BLaER1 (cell line): ENCODE measurements around the gene RGP1.
A peak's percentile ranks its signal among the peaks of the same experiment; 100 is the strongest.

Experiments used
- H3K27ac ChIP-seq: shearing (Covaris generic); formaldehyde crosslinking; 2 replicates; pipeline ENCODE4 v1.8.1; 2022
- H3K27me3 ChIP-seq: shearing (Covaris generic); formaldehyde crosslinking; 2 replicates; pipeline ENCODE4 v1.8.1; 2022
- H3K36me3 ChIP-seq: shearing (Covaris generic); formaldehyde crosslinking; 2 replicates; pipeline ENCODE4 v1.8.1; 2022
- H3K4me1 ChIP-seq: shearing (Covaris generic); formaldehyde crosslinking; 2 replicates; pipeline ENCODE4 v1.8.1; 2022
- H3K4me2 ChIP-seq: shearing (Covaris generic); formaldehyde crosslinking; 2 replicates; pipeline ENCODE4 v1.8.1; 2022
- H3K4me3 ChIP-seq: shearing (Covaris generic); formaldehyde crosslinking; 2 replicates; pipeline ENCODE4 v1.8.1; 2022
- H3K9ac ChIP-seq: shearing (Covaris generic); formaldehyde crosslinking; 2 replicates; pipeline ENCODE4 v1.8.1; 2022
- H3K9me3 ChIP-seq: shearing (Covaris generic); formaldehyde crosslinking; 2 replicates; pipeline ENCODE4 v1.8.1; 2022
- H4K20me1 ChIP-seq: shearing (Covaris generic); formaldehyde crosslinking; 2 replicates; pipeline ENCODE4 v1.8.1; 2022
- Cebpa-rat ChIP-seq: shearing (Covaris generic); IDR thresholded peaks from 2 replicates; pipeline ENCODE4 v1.8.1; 2022

The RGP1 gene

GRCh38 chr9:35763181-35763580, 14.1 kb downstream of the RGP1 start:
- H3K4me1 ChIP-seq = peaks cover 38% of the 10 kb centered on the region
- no peak overlapping the region for H3K9ac ChIP-seq
- H3K4me3 ChIP-seq = no peak overlapping the region
- no peaks in the 10 kb centered on the region for H3K27me3 ChIP-seq
- no peak overlapping the region for H3K27ac ChIP-seq
- H4K20me1 ChIP-seq = no peaks in the 10 kb centered on the region
- no peak overlapping the region for H3K4me2 ChIP-seq
- peaks cover 3% of the 10 kb centered on the region; the same call in 1 of the 2 replicates for H3K9me3 ChIP-seq
- no peak for TF ChIP-seq Cebpa-rat
- no peaks in the 10 kb centered on the region for H3K36me3 ChIP-seq

GRCh38 chr9:35763803-35764202, 14.7 kb downstream of the RGP1 start:
- H3K4me3 ChIP-seq = no peak overlapping the region
- peaks cover 32% of the 10 kb centered on the region for H3K4me1 ChIP-seq
- TF ChIP-seq Cebpa-rat = no peak
- H3K9me3 ChIP-seq = peaks cover 3% of the 10 kb centered on the region; the same call in 1 of the 2 replicates
- H3K27ac ChIP-seq = no peak overlapping the region
- H3K27me3 ChIP-seq = no peaks in the 10 kb centered on the region
- no peak overlapping the region for H3K4me2 ChIP-seq
- H3K36me3 ChIP-seq = no peaks in the 10 kb centered on the region
- H4K20me1 ChIP-seq = no peaks in the 10 kb centered on the region
- no peak overlapping the region for H3K9ac ChIP-seq

- Histone ChIP-seq H3K27ac (no peak overlapping the region), H3K36me3 (no peaks in the 10 kb centered on the region), H3K4me1 (0 out of 2 replicates have a peak, but pooled peaks cover under 1% of the 10 kb centered on the region), H3K4me3 (no peak overlapping the region), H3K27me3 (no peaks in the 10 kb centered on the region), H4K20me1 (no peaks in the 10 kb centered on the region), H3K4me2 (no peak overlapping the region), H3K9me3 (peaks cover 3% of the 10 kb centered on the region; the same call in 1 of the 2 replicates), H3K9ac (no peak overlapping the region)
- TF ChIP-seq Cebpa-rat = no peak
These were observed 17.9 kb downstream of the RGP1 start for GRCh38 chr9:35766997-35767396.

GRCh38 chr9:35767458-35767857, 18.4 kb downstream of the RGP1 start:
- H3K9me3 ChIP-seq = peaks cover 3% of the 10 kb centered on the region; the same call in 1 of the 2 replicates
- H3K27me3 ChIP-seq = no peaks in the 10 kb centered on the region
- no peak for TF ChIP-seq Cebpa-rat
- H3K27ac ChIP-seq = no peak overlapping the region
- no peak overlapping the region for H3K4me3 ChIP-seq
- H3K36me3 ChIP-seq = no peaks in the 10 kb centered on the region
- no peaks in the 10 kb centered on the region for H3K4me1 ChIP-seq
- H3K4me2 ChIP-seq = no peak overlapping the region
- no peak overlapping the region for H3K9ac ChIP-seq
- H4K20me1 ChIP-seq = no peaks in the 10 kb centered on the region

GRCh38 chr9:35769763-35770162, 20.7 kb downstream of the RGP1 start:
- no peaks in the 10 kb centered on the region for H3K36me3 ChIP-seq
- H3K9ac ChIP-seq = no peak overlapping the region
- no peak for TF ChIP-seq Cebpa-rat
- no peaks in the 10 kb centered on the region for H4K20me1 ChIP-seq
- H3K9me3 ChIP-seq = peaks cover 3% of the 10 kb centered on the region; the same call in 1 of the 2 replicates
- no peak overlapping the region for H3K4me3 ChIP-seq
- H3K27ac ChIP-seq = no peak overlapping the region
- no peak overlapping the region for H3K4me2 ChIP-seq
- no peaks in the 10 kb centered on the region for H3K4me1 ChIP-seq
- H3K27me3 ChIP-seq = no peaks in the 10 kb centered on the region

GRCh38 chr9:35771075-35771433, 22.0 kb downstream of the RGP1 start:
- H3K27ac ChIP-seq = no peak overlapping the region
- H3K36me3 ChIP-seq = no peaks in the 10 kb centered on the region
- no peaks in the 10 kb centered on the region for H3K9me3 ChIP-seq
- H4K20me1 ChIP-seq = no peaks in the 10 kb centered on the region
- peaks cover 12% of the 10 kb centered on the region for H3K4me1 ChIP-seq
- H3K9ac ChIP-seq = no peak overlapping the region
- TF ChIP-seq Cebpa-rat = no peak
- H3K4me3 ChIP-seq = no peak overlapping the region
- H3K27me3 ChIP-seq = no peaks in the 10 kb centered on the region
- H3K4me2 ChIP-seq = no peak overlapping the region

GRCh38 chr9:35771534-35771933, 22.4 kb downstream of the RGP1 start:
- Histone ChIP-seq H3K27ac (no peak overlapping the region), H3K4me3 (no peak overlapping the region)
- no peak for TF ChIP-seq Cebpa-rat

GRCh38 chr9:35771943-35772342, 22.9 kb downstream of the RGP1 start:
- no peak overlapping the region for H3K27ac ChIP-seq
- H3K9ac ChIP-seq = no peak overlapping the region
- peaks cover 17% of the 10 kb centered on the region for H3K4me1 ChIP-seq
- H3K4me3 ChIP-seq = no peak overlapping the region
- no peak overlapping the region for H3K4me2 ChIP-seq
- H3K36me3 ChIP-seq = no peaks in the 10 kb centered on the region
- TF ChIP-seq Cebpa-rat = no peak
- no peaks in the 10 kb centered on the region for H3K9me3 ChIP-seq
- H3K27me3 ChIP-seq = no peaks in the 10 kb centered on the region
- H4K20me1 ChIP-seq = no peaks in the 10 kb centered on the region

More at GRCh38 chr9:35771534-35771933, 22.4 kb downstream of the RGP1 start:
- peaks cover 17% of the 10 kb centered on the region for H3K4me1 ChIP-seq
- H3K27me3 ChIP-seq = no peaks in the 10 kb centered on the region
- no peaks in the 10 kb centered on the region for H3K36me3 ChIP-seq
- no peak overlapping the region for H3K4me2 ChIP-seq
- no peak overlapping the region for H3K9ac ChIP-seq
- no peaks in the 10 kb centered on the region for H3K9me3 ChIP-seq
- H4K20me1 ChIP-seq = no peaks in the 10 kb centered on the region

- no peaks in the 10 kb centered on the region for H3K36me3 ChIP-seq
- no peaks in the 10 kb centered on the region for H3K9me3 ChIP-seq
- H3K9ac ChIP-seq = no peak overlapping the region
- no peaks in the 10 kb centered on the region for H3K27me3 ChIP-seq
- H4K20me1 ChIP-seq = no peaks in the 10 kb centered on the region
- TF ChIP-seq Cebpa-rat = no peak
- peaks cover 17% of the 10 kb centered on the region for H3K4me1 ChIP-seq
- no peak overlapping the region for H3K27ac ChIP-seq
- H3K4me3 ChIP-seq = no peak overlapping the region
- peak overlapping the region; percentile 25 for H3K4me2 ChIP-seq
These were observed 26.0 kb downstream of the RGP1 start for GRCh38 chr9:35774907-35775635.

GRCh38 chr9:35776018-35776417, 26.9 kb downstream of the RGP1 start:
- Histone ChIP-seq H3K9me3 (no peaks in the 10 kb centered on the region), H3K4me1 (peaks cover 17% of the 10 kb centered on the region), H3K36me3 (no peaks in the 10 kb centered on the region), H3K4me3 (no peak overlapping the region), H3K27me3 (no peaks in the 10 kb centered on the region), H3K4me2 (peak overlapping the region; percentile 25), H3K9ac (no peak overlapping the region), H3K27ac (no peak overlapping the region), H4K20me1 (no peaks in the 10 kb centered on the region)
- TF ChIP-seq Cebpa-rat = no peak
